ENCODE data around the gene CCDC88B. TPM values are rescaled to one million over a fixed set of nuclear protein-coding genes. Genes with fewer than 3 reads are reported as not detected.

Gene CCDC88B
- total and polyA plus RNA-seq, 12 donors: 4.2 to 42.7 (median 7.0) TPM

DNA sequence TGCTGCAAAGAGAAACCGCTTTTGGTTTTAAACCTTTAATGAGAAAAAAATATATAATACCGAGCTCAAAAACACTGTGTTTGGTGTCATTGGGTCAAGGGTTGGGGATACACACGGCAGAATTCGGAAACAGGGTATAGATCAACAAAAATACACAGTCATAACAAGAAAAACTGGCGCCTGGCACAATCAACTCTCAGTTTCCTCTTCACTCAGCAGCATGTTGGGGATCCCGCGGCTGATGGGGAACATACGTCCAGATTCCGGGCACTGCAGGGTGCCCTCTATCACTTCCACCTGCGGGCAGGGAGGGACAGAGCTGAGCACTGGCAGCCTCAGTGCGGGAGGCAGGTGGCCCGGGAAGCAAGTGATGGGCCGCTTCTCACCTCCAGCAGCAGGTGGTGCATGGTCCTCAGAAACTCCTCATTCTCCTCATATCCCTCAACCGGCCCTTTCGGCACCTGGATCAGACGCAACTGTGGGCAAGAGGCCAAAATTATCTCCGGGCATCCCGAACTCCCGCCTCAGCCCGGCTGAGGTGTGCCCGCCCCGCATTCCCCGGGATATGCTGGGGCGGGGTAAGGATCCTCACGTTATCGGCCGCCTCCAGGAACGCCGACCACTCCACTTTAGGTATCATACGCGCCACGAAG lies 23.2 kb upstream of the CCDC88B start:
- peaks cover 8 to 57% (median 38%) of the 10 kb centered on the region in 9 donors for H3K4me1 ChIP-seq
- H3K36me3 ChIP-seq: peaks cover 0 to 49% (median 19%) of the 10 kb centered on the region in 9 donors

DNA sequence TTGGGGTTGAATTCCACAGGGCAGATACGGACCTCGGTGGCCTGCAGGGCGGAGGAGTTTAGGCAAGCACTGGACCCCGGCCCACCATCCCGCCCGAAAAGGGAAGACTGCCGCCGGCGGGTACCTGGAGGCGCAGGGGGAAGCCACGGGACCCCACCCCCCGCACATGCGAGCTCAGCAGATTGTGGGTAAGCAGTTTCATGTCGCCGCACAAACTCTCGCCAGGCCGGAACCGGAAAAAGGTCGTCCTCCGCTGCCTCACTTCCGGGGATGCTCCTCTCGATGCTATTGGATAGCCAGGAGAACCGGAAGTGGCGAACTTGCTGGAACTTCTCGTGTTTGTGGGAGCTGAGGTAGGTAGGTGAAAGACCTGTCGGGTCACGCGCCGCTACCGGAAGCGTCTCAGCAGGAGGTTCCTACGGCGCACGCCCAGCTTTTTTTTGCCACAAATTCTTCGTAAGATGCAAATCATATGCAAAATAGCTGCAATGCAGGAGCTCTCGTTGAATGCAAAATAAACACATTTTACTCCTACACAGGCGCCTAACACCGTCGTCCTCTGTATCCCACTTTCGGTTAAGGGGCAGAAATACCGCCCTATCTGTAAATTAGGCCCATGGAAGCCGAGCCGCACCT lies 22.6 kb upstream of the CCDC88B start, which contains the start of gene TRMT112:
TRMT112 (minus strand) TSS at position 235 of the 636 bp plus-strand sequence; CDS start at position 202, 33 bp downstream.
- intact Hi-C loops (cut with DNase I): loop anchor here in 6 of 10 donors (1.0 to 5.0 kb wide), 3 partner anchors 12 to 40 kb away; partner anchors contain the start of genes RPS6KA4 (in 4 of the 6) and ESRRA (in 1 of the 6)

More for the DNA sequence above, 23.2 kb upstream of the CCDC88B start:
- peak overlapping the region; percentile 45 to 94 (median 81) for H3K4me3 ChIP-seq
- intact Hi-C loops (cut with DNase I): loop anchor here in 6 of 10 donors (1.0 to 5.0 kb wide), 3 partner anchors 11 to 41 kb away; partner anchors contain the start of genes RPS6KA4 (in 4 of the 6) and ESRRA (in 1 of the 6)
- H3K27ac ChIP-seq: peak overlapping the region; percentile 91 to 100 (median 98)
- H3K27me3 ChIP-seq: no peaks in the 10 kb centered on the region
- DNase-seq (no peak), ATAC-seq (peak in 2 of 8 donors; percentile 0 to 3)
- no peaks in the 10 kb centered on the region for H3K9me3 ChIP-seq
- TF ChIP-seq, protein P1, sequence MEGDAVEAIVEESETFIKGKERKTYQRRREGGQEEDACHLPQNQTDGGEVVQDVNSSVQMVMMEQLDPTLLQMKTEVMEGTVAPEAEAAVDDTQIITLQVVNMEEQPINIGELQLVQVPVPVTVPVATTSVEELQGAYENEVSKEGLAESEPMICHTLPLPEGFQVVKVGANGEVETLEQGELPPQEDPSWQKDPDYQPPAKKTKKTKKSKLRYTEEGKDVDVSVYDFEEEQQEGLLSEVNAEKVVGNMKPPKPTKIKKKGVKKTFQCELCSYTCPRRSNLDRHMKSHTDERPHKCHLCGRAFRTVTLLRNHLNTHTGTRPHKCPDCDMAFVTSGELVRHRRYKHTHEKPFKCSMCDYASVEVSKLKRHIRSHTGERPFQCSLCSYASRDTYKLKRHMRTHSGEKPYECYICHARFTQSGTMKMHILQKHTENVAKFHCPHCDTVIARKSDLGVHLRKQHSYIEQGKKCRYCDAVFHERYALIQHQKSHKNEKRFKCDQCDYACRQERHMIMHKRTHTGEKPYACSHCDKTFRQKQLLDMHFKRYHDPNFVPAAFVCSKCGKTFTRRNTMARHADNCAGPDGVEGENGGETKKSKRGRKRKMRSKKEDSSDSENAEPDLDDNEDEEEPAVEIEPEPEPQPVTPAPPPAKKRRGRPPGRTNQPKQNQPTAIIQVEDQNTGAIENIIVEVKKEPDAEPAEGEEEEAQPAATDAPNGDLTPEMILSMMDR (IDR thresholded peaks at IDR 0.05): peak in 1 of 9 donors; percentile 13
- WGBS, 2 donors: 7 to 9% methylated on average over 32 of the region's 32 CpGs

DNA sequence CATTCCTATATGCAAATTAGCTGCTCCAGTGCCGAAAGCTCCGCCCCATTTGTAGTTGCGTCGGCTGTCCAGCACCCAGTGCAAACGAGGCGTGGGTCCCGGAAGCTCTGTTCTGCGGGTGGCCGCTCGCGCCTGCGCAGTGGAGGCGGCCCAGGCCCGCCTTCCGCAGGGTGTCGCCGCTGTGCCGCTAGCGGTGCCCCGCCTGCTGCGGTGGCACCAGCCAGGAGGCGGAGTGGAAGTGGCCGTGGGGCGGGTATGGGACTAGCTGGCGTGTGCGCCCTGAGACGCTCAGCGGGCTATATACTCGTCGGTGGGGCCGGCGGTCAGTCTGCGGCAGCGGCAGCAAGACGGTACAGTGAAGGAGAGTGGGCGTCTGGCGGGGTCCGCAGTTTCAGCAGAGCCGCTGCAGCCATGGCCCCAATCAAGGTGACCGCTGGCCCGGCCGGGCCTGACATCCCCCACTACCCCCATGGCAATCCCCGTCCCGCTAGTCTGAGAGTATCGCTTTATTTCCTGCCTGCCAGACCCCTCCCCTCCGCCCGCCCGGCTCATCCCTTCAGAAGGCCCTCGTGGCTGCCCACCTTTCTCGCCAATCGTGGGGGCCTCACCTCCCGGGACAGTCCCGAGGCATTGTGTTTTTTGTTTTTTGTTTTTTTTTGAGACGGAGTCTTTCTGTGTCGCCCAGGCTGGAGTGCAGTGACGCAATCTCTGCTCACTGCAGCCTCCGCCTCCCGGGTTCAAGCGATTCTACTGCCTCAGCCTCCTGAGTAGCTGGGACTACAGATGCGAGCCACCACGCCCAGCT lies 21.8 kb upstream of the CCDC88B start, which contains the start of gene PRDX5:
PRDX5 (plus strand) TSS at position 161 of the 805 bp plus-strand sequence; CDS start at position 256, 95 bp downstream.
- ATAC-seq: peak; percentile 87 to 96 (median 93)
- H3K4me3 ChIP-seq: peak within 1 kb of the TSS; percentile 45 to 94 (median 82)
- H3K4me1 ChIP-seq: peaks cover 5 to 46% (median 31%) of the 10 kb centered on the region in 9 donors
- H3K36me3 ChIP-seq: peaks cover 0 to 62% (median 19%) of the 10 kb centered on the region in 9 donors
- H3K27ac ChIP-seq: peak within 1 kb of the TSS; percentile 91 to 100 (median 98)
- H3K27me3 ChIP-seq: no peaks in the 10 kb centered on the region
- WGBS, 2 donors: 0% methylated on average over 59 to 61 of the region's 61 CpGs
- peak; percentile 96 to 97 for DNase-seq
- intact Hi-C loops (cut with DNase I): loop anchor here in 7 of 10 donors (1.0 to 5.0 kb wide), 5 partner anchors 13 to 39 kb away; partner anchors contain the start of genes RPS6KA4 (in 4 of the 7) and ESRRA (in 1 of the 7)
- TF ChIP-seq, protein P1 (IDR thresholded peaks at IDR 0.05): peak in 7 of 9 donors; percentile 34 to 71 (median 55)
- no peaks in the 10 kb centered on the region for H3K9me3 ChIP-seq

More for the DNA sequence above, 22.6 kb upstream of the CCDC88B start, which contains the start of gene TRMT112:
- TF ChIP-seq, protein P1 (IDR thresholded peaks at IDR 0.05): no peak
- Histone ChIP-seq H3K9me3 (no peaks in the 10 kb centered on the region), H3K27me3 (no peaks in the 10 kb centered on the region), H3K27ac (peak within 1 kb of the TSS; percentile 91 to 100 (median 98)), H3K4me3 (peak within 1 kb of the TSS; percentile 45 to 94 (median 82)), H3K36me3 (peaks cover 0 to 55% (median 19%) of the 10 kb centered on the region in 9 donors), H3K4me1 (peaks cover 8 to 53% (median 37%) of the 10 kb centered on the region in 9 donors)
- WGBS, 2 donors: 0% methylated on average over 43 of the region's 43 CpGs
- ATAC-seq (peak; percentile 78 to 93 (median 88)), DNase-seq (peak; percentile 91 to 98)

All from heart right ventricle (tissue), 16 donors.